ENCODE data around the gene LCA5. TPM values are rescaled to one million over a fixed set of nuclear protein-coding genes. Genes with fewer than 3 reads are reported as not detected.
A peak's percentile ranks its signal among the peaks of the same experiment; 100 is the strongest.
"Not testable (repeated sequence)": the region's sequence is repeated elsewhere in the genome, so short reads cannot be mapped to it uniquely, and the experiment has no call there.

Gene LCA5
- total RNA-seq, 1 donor from 2014 or later, result 4.9 TPM

- no peak for DNase-seq
These were observed 73.6 kb downstream of the LCA5 start for GRCh38 chr6:79463621-79464050.

- DNase-seq, result no peak
These were observed 76.0 kb downstream of the LCA5 start for GRCh38 chr6:79461205-79461604.

GRCh38 chr6:79455446-79455845 is 81.8 kb downstream of the LCA5 start:
- no peak for DNase-seq

GRCh38 chr6:79453558-79454042 is 83.6 kb downstream of the LCA5 start:
- DNase-seq, result no peak

GRCh38 chr6:79450984-79451383 is 86.2 kb downstream of the LCA5 start:
- no peak for DNase-seq

- DNase-seq, result no peak
These were observed 91.2 kb downstream of the LCA5 start for GRCh38 chr6:79446006-79446405.

- DNase-seq, result not testable (repeated sequence)
These were observed 93.4 kb downstream of the LCA5 start for GRCh38 chr6:79443876-79444275.

GRCh38 chr6:79441192-79441591 is 96.0 kb downstream of the LCA5 start:
- DNase-seq, result peak; percentile 11

GRCh38 chr6:79440598-79440997 is 96.6 kb downstream of the LCA5 start:
- no peak for DNase-seq

- peak; percentile 7 for DNase-seq
These were observed 99.2 kb downstream of the LCA5 start for GRCh38 chr6:79438030-79438429.

GRCh38 chr6:79436241-79436640 is 101.0 kb downstream of the LCA5 start:
- DNase-seq, result no peak

GRCh38 chr6:79435746-79436145 is 101.5 kb downstream of the LCA5 start:
- DNase-seq, result no peak

Other genes with a start within 250 kb of the LCA5 start
- 114 and 133 TPM in 2 replicates for gene SH3BGRL2, start 93.9 kb upstream of the LCA5 start, total RNA-seq